Activated CD4-positive, alpha-beta T cell treated with anti-CD3 and anti-CD28 coated beads for 4 hours (primary cell): ENCODE results near the gene ZFR2.
"Not testable (repeated sequence)": the region's sequence is repeated elsewhere in the genome, so short reads cannot be mapped to it uniquely, and the experiment has no call there.

ENCODE experiments used
- DNase-seq, 2 donors: peaks; one replicate each; pipeline ENCODE4 v3.0.0-alpha.2; 2020

The ZFR2 gene

GRCh38 chr19:3770136-3770999 is 98.5 kb downstream of the ZFR2 start:
- no peak for DNase-seq

- no peak for DNase-seq
Measured at GRCh38 chr19:3769494-3769893, 99.3 kb downstream of the ZFR2 start.

GRCh38 chr19:3768748-3769099 is 100.1 kb downstream of the ZFR2 start:
- no peak for DNase-seq

DNA sequence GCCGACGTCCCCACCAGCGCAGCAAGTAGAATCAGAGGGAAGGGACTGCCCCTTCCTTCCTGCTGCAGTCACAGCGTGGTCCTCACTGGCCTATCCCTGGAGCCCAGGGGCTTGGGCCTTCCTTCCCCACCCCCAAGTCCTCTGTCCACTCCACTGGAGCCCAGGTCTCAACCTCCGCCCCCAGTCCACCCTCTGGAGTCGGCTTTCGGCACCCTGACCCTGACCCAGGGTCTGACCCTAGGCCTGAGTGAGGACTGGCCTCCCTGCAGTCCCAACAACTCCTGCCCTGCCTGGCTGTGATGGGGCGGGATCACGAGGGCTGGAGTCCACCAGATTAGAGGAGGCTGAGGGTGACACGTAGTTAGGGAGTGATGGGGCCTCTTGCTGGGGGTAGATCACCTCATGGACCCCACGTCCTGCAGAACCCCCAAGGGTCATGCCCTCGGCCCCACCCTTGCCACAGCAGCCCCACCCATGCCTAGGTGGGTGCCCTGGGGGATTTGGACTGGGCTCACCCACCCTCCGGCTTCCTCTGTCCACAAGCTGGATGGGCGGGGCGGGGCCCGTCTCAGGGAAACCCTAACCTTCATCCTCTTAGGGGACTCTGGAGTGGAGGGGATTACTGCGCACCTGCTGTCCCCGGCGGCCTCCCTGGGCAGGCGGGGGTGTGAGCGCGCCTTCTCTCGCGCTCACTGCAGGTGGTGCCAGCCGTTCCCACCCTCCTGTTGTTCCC is 100.7 kb downstream of the ZFR2 start:
- DNase-seq = no peak

DNA sequence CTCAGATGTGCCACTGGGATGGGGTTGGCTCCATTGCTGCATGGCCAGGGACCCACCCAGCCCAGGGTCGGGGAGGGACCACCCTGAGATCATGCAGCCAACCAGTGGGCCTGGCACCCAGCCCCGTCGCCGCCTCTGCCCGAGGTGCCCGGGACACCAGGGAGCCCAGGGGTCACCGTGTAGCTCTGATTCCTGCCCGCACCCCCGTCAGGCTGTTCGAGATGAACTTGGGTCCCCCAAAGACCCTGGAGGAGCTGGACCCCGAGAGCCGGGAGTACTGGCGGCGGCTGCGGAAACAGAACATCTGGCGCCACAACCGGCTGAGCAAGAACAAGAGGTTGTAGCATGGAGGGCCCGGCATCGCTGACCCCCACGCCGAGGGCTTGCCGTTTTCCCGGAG is 101.8 kb downstream of the ZFR2 start:
- no peak for DNase-seq

DNA sequence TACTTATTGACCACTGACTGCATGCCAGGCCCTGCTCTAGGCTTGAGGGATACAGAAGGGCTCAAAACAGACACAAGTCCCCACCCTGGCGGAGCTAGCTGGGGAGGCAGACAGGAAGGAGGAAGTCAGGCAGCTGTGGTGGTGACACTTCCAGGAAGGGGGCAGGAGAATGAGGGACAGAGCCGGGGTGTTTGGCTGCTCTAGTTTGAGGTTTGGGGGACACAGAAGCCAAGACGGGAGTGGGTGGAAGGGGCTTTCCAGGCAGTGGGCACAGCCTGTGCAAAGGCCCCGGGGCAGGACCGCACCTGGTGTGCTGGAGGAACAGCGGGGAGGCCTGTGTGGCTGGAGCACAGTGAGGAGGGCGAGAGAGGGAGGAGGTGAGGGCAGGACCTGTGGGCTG is 102.3 kb downstream of the ZFR2 start:
- DNase-seq = peak in 1 of 2 donors; percentile 19

DNA sequence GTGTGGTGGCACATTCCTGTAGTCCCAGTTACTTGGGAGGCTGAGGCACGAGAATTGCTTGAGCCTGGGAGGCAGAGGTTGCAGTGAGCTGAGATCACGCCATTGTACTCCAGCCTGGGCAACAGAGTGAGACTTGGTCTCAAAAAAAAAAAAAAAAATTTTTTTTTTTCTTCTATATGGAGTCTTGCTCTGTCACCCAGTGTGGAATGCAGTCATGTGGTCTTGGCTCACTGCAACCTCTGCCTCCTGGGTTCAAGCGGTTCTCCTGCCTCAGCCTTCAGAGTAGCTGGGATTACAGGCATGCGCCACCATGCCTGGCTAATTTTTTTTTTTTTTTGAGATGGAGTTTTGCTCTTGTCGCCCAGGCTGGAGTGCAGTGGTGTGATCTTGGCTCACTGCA is 103.1 kb downstream of the ZFR2 start:
- not testable (repeated sequence) for DNase-seq

GRCh38 chr19:3765121-3765520 is 103.7 kb downstream of the ZFR2 start:
- no peak for DNase-seq

- DNase-seq = peak; percentile 99
Measured at GRCh38 chr19:3762501-3763459, 106.1 kb downstream of the ZFR2 start, which contains the start of gene MRPL54. MRPL54 (plus strand) TSS chr19:3762682; CDS start chr19:3762701, 19 bp downstream.

GRCh38 chr19:3762130-3762473 is 106.7 kb downstream of the ZFR2 start:
- no peak for DNase-seq

- DNase-seq = peak; percentile 96 to 97
Measured at GRCh38 chr19:3761382-3762129, 107.3 kb downstream of the ZFR2 start, which contains the start of gene APBA3. APBA3 (minus strand) TSS chr19:3761692; CDS start chr19:3760264, 1,428 bp downstream.

DNA sequence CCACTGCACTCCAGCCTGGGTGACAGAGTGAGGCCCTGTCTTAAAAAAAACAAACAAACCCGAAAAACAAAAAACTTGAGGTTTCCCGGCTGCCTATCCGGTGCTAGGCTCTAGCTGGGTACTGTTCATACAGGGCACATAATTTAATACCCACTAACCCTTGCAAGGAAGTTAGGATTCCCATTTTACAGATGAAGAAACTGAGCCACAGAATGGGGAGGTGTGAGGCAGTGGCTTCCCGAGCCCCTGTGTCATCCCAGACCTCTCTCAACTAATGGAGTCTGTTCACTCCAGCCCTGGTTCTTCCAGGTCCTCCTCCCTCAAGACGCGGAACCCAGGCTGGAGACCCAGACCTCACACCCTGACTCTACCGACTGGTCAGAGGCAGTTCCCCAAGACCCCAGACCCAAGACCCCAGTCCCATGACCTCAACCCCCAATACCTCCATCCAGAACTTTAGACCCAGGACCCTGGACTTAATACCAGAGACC is 107.9 kb downstream of the ZFR2 start:
- no peak for DNase-seq

GRCh38 chr19:3759482-3760254 is 109.2 kb downstream of the ZFR2 start:
- no peak for DNase-seq

- DNase-seq = not testable (repeated sequence)
Measured at GRCh38 chr19:3758297-3758696, 110.5 kb downstream of the ZFR2 start.

- DNase-seq = not testable (repeated sequence)
Measured at GRCh38 chr19:3757705-3758104, 111.1 kb downstream of the ZFR2 start.
